CD14-positive monocyte (primary cell): ENCODE measurements around the gene RNF167. TPM values are rescaled to one million over a fixed set of nuclear protein-coding genes. Genes with fewer than 3 reads are reported as not detected.
A peak's percentile ranks its signal among the peaks of the same experiment; 100 is the strongest.

Experiments used
- DNase-seq, 3 donors: peaks; one replicate each; pipeline ENCODE4 v3.0.0-alpha.2; 2011 to 2022
- H2AFZ ChIP-seq: 2 replicates; pipeline ENCODE4 v1.6.0; 2012; ENCODE audit warnings: mild to moderate bottlenecking, low read depth, low read length, inconsistent platforms; ENCODE audit not compliant: insufficient read depth, poor library complexity, severe bottlenecking
- H3K27ac ChIP-seq, 2 donors: 1 replicate in 1 of 2; 2 replicates in 1 of 2; pipeline ENCODE4 v1.5.1; 2012 to 2013; ENCODE audit warnings: low read length in 2 of 2, control low read depth in 1 of 2, inconsistent platforms in 1 of 2, low read depth in 1 of 2, mild to moderate bottlenecking in 1 of 2
- H3K27me3 ChIP-seq, 2 donors: one replicate each; pipeline versions ENCODE4 v1.6.0 to v1.6.1; 2011 to 2013; ENCODE audit warnings: low read length in 2 of 2; ENCODE audit not compliant: control insufficient read depth in 2 of 2, insufficient read depth in 2 of 2
- H3K36me3 ChIP-seq, 2 donors: replicated peaks in 1 of 2; 1 replicate in 1 of 2; 2 replicates in 1 of 2; pipeline versions ENCODE4 v1.5.1 to v1.6.1; 2012 to 2013; ENCODE audit warnings: low read length in 2 of 2, control low read depth in 1 of 2, inconsistent platforms in 1 of 2, mild to moderate bottlenecking in 1 of 2; ENCODE audit not compliant: insufficient read depth in 2 of 2, control insufficient read depth in 1 of 2
- H3K4me1 ChIP-seq, 2 donors: 1 replicate in 1 of 2; 2 replicates in 1 of 2; pipeline versions ENCODE4 v1.5.1 to v1.6.1; 2012 to 2013; ENCODE audit warnings: low read length in 2 of 2, control low read depth in 1 of 2, inconsistent platforms in 1 of 2, mild to moderate bottlenecking in 1 of 2, moderate library complexity in 1 of 2; ENCODE audit not compliant: insufficient read depth in 2 of 2, control insufficient read depth in 1 of 2
- H3K4me2 ChIP-seq: replicated peaks from 2 replicates; pipeline ENCODE3; 2012; ENCODE audit warnings: low read length, moderate library complexity, mild to moderate bottlenecking; ENCODE audit not compliant: poor library complexity, severe bottlenecking; ENCODE audit errors: extremely low read depth
- H3K4me3 ChIP-seq, 3 experiments: fragments of 200-600 bp in 1 of 3; sonication (generic) in 1 of 3; replicated peaks in 1 of 3; 1 replicate in 2 of 3; 2 replicates in 1 of 3; pipeline ENCODE4 v1.5.1; 2011 to 2013; ENCODE audit warnings: low read length in 3 of 3, mild to moderate bottlenecking in 3 of 3, control low read depth in 2 of 3, low read depth in 2 of 3, inconsistent platforms in 1 of 3, moderate library complexity in 1 of 3
- H3K79me2 ChIP-seq: 2 replicates; pipeline ENCODE4 v1.6.0; 2012; ENCODE audit warnings: mild to moderate bottlenecking, control low read depth, inconsistent platforms, low read length, moderate library complexity; ENCODE audit not compliant: insufficient read depth
- H3K9ac ChIP-seq: 2 replicates; pipeline ENCODE4 v1.6.0; 2017; ENCODE audit warnings: low read length, mild to moderate bottlenecking; ENCODE audit not compliant: insufficient read depth, poor library complexity, severe bottlenecking
- H3K9me3 ChIP-seq, 2 donors: replicated peaks in 1 of 2; 1 replicate in 1 of 2; 2 replicates in 1 of 2; pipeline versions ENCODE4 v1.5.1 to v1.6.1; 2012 to 2013; ENCODE audit warnings: low read length in 2 of 2, control low read depth in 1 of 2; ENCODE audit not compliant: control insufficient read depth in 1 of 2, insufficient read depth in 1 of 2
- H4K20me1 ChIP-seq: 2 replicates; pipeline ENCODE4 v1.6.0; 2012; ENCODE audit warnings: mild to moderate bottlenecking, low read length, control low read depth, moderate library complexity; ENCODE audit not compliant: insufficient read depth
- H3K27ac Mint-ChIP-seq, 7 donors: one replicate each; pipeline ENCODE4 v1.8.0; 2020; ENCODE audit warnings: mild to moderate bottlenecking in 7 of 7, mixed read lengths in 7 of 7, moderate library complexity in 6 of 7, inconsistent platforms in 2 of 7
- H3K27me3 Mint-ChIP-seq, 3 donors: one replicate each; pipeline ENCODE4 v1.8.0; 2021 to 2022; ENCODE audit warnings: low read depth in 3 of 3, mild to moderate bottlenecking in 3 of 3, mixed read lengths in 3 of 3, moderate library complexity in 3 of 3, inconsistent platforms in 1 of 3
- H3K36me3 Mint-ChIP-seq, 2 donors: one replicate each; pipeline ENCODE4 v1.8.0; 2020; ENCODE audit warnings: mixed read lengths in 2 of 2, inconsistent platforms in 1 of 2, mild to moderate bottlenecking in 1 of 2
- H3K4me1 Mint-ChIP-seq: one replicate; pipeline ENCODE4 v1.8.0; 2020; ENCODE audit warnings: mild to moderate bottlenecking, mixed read lengths
- H3K4me3 Mint-ChIP-seq, 2 donors: one replicate each; pipeline ENCODE4 v1.8.0; 2020; ENCODE audit warnings: mild to moderate bottlenecking in 2 of 2, mixed read lengths in 2 of 2, moderate library complexity in 1 of 2
- H3K9me3 Mint-ChIP-seq, 7 donors: one replicate each; pipeline ENCODE4 v1.8.0; 2020 to 2022; ENCODE audit warnings: mixed read lengths in 7 of 7, mild to moderate bottlenecking in 6 of 7, moderate library complexity in 6 of 7, inconsistent platforms in 2 of 7
- WGBS: methylation state at CpG from one replicate; pipeline ENCODE4 v1.1.5; 2013; ENCODE audit warnings: missing lambda C conversion rate; ENCODE audit not compliant: insufficient coverage; 5-methylcytosine and 5-hydroxymethylcytosine counted together
- intact Hi-C, 2 donors: fragments of 100-400 bp; cut with micrococcal nuclease; formaldehyde crosslinking; loops; one replicate each; pipeline versions ENCODE4 v1.15.0 to v1.15.1; 2023
- polyA plus RNA-seq, 3 donors: library from polyadenylated mRNA; depleted of rRNA in 1 of 3; unstranded in 2 of 3; stranded (reverse) in 1 of 3; fragments of 300-500 nt in 2 of 3; fragments of >200 nt in 1 of 3; fragmentation: Illumina TruSeq in 2 of 3; gene quantifications; 1 replicate in 2 of 3; 2 replicates in 1 of 3; pipeline ENCODE4 v1.2.3, GENCODE V29; 2012 to 2021
- TF ChIP-seq, protein P1 (sequence below): fragments of 200-600 bp; IDR thresholded peaks from one replicate; pipeline ENCODE4 v1.8.0; 2022; ENCODE audit warnings: antibody characterized with exemption, mild to moderate bottlenecking

Gene RNF167
- polyA plus RNA-seq, 3 donors = 17.2 to 105 (median 20.6) TPM

DNA sequence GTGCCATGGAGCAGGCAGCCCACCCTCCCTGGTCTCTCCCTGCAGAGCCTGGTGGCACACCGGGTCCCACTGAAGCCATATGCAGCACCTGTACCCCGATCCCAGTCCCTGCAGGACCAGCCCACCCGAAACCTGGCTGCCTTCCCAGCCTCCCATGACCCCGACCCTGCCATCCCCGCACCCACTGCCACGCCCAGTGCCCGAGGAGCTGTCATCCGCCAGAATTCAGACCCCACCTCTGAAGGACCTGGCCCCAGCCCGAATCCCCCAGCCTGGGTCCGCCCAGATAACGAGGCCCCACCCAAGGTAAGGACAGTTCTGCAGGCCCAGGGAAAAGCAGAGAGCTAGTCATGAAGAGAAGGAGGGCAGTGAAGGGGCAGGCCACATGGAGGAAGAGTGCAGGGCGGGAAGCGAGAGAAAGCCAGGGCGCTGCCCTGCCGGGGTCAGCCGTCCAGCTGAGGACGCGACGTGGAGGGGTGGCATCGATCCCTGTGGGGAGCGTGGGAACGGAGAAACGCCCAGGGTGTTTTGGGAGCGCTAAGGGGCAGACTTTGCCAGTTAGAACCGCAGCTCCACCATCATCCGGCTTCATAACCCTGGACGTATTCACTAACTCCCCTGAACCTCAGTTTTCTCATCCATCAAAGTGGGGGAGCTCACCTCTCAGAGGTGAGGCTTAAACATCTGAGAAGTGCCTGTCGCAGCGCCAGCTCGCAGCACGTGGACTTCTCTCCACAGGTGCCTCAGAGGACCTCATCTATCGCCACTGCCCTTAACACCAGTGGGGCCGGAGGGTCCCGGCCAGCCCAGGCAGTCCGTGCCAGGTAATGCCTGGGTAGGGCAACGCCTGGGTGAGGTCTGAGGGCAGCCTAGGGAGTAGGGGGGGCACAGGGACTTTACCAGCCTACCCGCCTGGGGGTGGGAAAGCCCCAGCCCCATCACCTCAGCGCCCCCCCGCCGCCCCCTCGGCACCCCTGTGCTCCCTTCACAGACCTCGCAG, 48.4 kb upstream of the RNF167 start:
- H3K36me3 Mint-ChIP-seq = peaks cover 75 to 91% of the 10 kb centered on the region in 2 donors
- H3K27me3 Mint-ChIP-seq = peaks cover 0 to 3% (median 0%) of the 10 kb centered on the region in 3 donors
- H3K9me3 Mint-ChIP-seq = peaks cover 0 to 2% (median 0%) of the 10 kb centered on the region in 7 donors
- Histone ChIP-seq H3K9me3 (no peaks in the 10 kb centered on the region), H3K79me2 (no peaks in the 10 kb centered on the region), H3K27me3 (no peaks in the 10 kb centered on the region), H3K36me3 (peaks cover 82 to 90% of the 10 kb centered on the region in 2 donors), H4K20me1 (peaks cover 4% of the 10 kb centered on the region), H3K27ac (no peak overlapping the region), H2AFZ (no peak overlapping the region), H3K9ac (no peak overlapping the region), H3K4me3 (no peak overlapping the region), H3K4me1 (no peaks in the 10 kb centered on the region), H3K4me2 (no peak overlapping the region)
- H3K4me1 Mint-ChIP-seq = peaks cover 2% of the 10 kb centered on the region
- H3K27ac Mint-ChIP-seq = peak overlapping the region in 1 of 7 donors; percentile 66
- no peak overlapping the region for H3K4me3 Mint-ChIP-seq
- peak in 1 of 3 donors; percentile 3 for DNase-seq
- intact Hi-C loops = no loop called here
- WGBS = 97% methylated on average over 30 of the region's 42 CpGs
- TF ChIP-seq, protein P1, sequence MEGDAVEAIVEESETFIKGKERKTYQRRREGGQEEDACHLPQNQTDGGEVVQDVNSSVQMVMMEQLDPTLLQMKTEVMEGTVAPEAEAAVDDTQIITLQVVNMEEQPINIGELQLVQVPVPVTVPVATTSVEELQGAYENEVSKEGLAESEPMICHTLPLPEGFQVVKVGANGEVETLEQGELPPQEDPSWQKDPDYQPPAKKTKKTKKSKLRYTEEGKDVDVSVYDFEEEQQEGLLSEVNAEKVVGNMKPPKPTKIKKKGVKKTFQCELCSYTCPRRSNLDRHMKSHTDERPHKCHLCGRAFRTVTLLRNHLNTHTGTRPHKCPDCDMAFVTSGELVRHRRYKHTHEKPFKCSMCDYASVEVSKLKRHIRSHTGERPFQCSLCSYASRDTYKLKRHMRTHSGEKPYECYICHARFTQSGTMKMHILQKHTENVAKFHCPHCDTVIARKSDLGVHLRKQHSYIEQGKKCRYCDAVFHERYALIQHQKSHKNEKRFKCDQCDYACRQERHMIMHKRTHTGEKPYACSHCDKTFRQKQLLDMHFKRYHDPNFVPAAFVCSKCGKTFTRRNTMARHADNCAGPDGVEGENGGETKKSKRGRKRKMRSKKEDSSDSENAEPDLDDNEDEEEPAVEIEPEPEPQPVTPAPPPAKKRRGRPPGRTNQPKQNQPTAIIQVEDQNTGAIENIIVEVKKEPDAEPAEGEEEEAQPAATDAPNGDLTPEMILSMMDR = no peak

GRCh38 chr17:4892499-4893221, 47.4 kb upstream of the RNF167 start:
- H2AFZ ChIP-seq = no peak overlapping the region
- Mint-ChIP-seq H3K27me3 (peaks cover 0 to 1% (median 1%) of the 10 kb centered on the region in 3 donors), H3K27ac (peak overlapping the region in 2 of 7 donors; percentile 66 to 70), H3K4me3 (no peak overlapping the region), H3K36me3 (peaks cover 75 to 92% of the 10 kb centered on the region in 2 donors), H3K9me3 (peaks cover 0 to 2% (median 0%) of the 10 kb centered on the region in 7 donors), H3K4me1 (peaks cover 2% of the 10 kb centered on the region)
- intact Hi-C loops = no loop called here
- H4K20me1 ChIP-seq = peaks cover 4% of the 10 kb centered on the region
- peak in 1 of 3 donors; percentile 6 for DNase-seq
- 94% methylated on average over 17 of the region's 23 CpGs for WGBS
- H3K27ac ChIP-seq = no peak overlapping the region
- no peak overlapping the region for H3K9ac ChIP-seq
- H3K27me3 ChIP-seq = no peaks in the 10 kb centered on the region
- H3K79me2 ChIP-seq = no peaks in the 10 kb centered on the region
- no peaks in the 10 kb centered on the region for H3K9me3 ChIP-seq
- TF ChIP-seq, protein P1 = no peak
- H3K4me3 ChIP-seq = no peak overlapping the region
- no peak overlapping the region for H3K4me2 ChIP-seq
- no peaks in the 10 kb centered on the region for H3K4me1 ChIP-seq
- peaks cover 82 to 90% of the 10 kb centered on the region in 2 donors for H3K36me3 ChIP-seq
